HepG2 (cell line): ENCODE results near the gene MRPS11. TPM values are rescaled to one million over a fixed set of nuclear protein-coding genes. Genes with fewer than 3 reads are reported as not detected.
A peak's percentile ranks its signal among the peaks of the same experiment; 100 is the strongest.

ENCODE experiments used
- KDM3A ChIP-seq: IDR thresholded peaks from 2 replicates; pipeline ENCODE4 v1.6.1; 2018; ENCODE audit warnings: low read depth, missing compliant biosample characterization
- KDM6A ChIP-seq: IDR thresholded peaks from 2 replicates; pipeline ENCODE4 v1.6.1; 2016; ENCODE audit warnings: low read depth
- MAFG ChIP-seq: sonication (generic); formaldehyde crosslinking; IDR thresholded peaks from 2 replicates; pipeline ENCODE4 v1.5.1; 2020; ENCODE audit warnings: mild to moderate bottlenecking, missing genetic modification reagents
- MTF1 ChIP-seq: sonication (generic); formaldehyde crosslinking; IDR thresholded peaks from 2 replicates; pipeline ENCODE4 v1.5.0; 2020; ENCODE audit warnings: missing genetic modification reagents
- TRIM24 ChIP-seq: sonication (generic); formaldehyde crosslinking; IDR thresholded peaks from 2 replicates; pipeline ENCODE4 v1.8.0; 2022; ENCODE audit warnings: mild to moderate bottlenecking, missing genetic modification reagents
- ZNF460 ChIP-seq: sonication (generic); formaldehyde crosslinking; IDR thresholded peaks from 2 replicates; pipeline ENCODE4 v1.5.1; 2020; ENCODE audit warnings: missing genetic modification reagents, mild to moderate bottlenecking, borderline replicate concordance
- ZNF709 ChIP-seq: sonication (generic); formaldehyde crosslinking; IDR thresholded peaks from 2 replicates; pipeline ENCODE4 v1.5.0; 2020; ENCODE audit warnings: mild to moderate bottlenecking, missing genetic modification reagents
- ZNF720 ChIP-seq: sonication (generic); formaldehyde crosslinking; IDR thresholded peaks from 2 replicates; pipeline ENCODE4 v1.4.0; 2020; ENCODE audit warnings: missing genetic modification reagents
- polyA plus RNA-seq, 8 experiments: library from polyadenylated mRNA; depleted of rRNA in 3 of 8; stranded (reverse) in 7 of 8; unstranded in 1 of 8; fragments of >200 nt; fragmentation: Illumina TruSeq in 4 of 8; extraction: Trizol in 4 of 8; gene quantifications; 2 replicates each; pipeline versions ENCODE4 v1.2.1 to v1.2.3, GENCODE V29; 2011 to 2016; ENCODE audit warnings: low read depth in 4 of 8, missing spikeins in 1 of 8, mixed read lengths in 1 of 8; ENCODE audit not compliant: insufficient read depth in 1 of 8
- total RNA-seq, 5 experiments: library from RNA; depleted of rRNA; stranded (reverse); fragments of >200 nt; fragmentation: Illumina TruSeq; extraction: Trizol; gene quantifications; 2 replicates each; pipeline ENCODE4 v1.2.3, GENCODE V29; 2016; ENCODE audit warnings: low read depth in 1 of 5
- TF ChIP-seq, protein P1 (sequence below): sonication (generic); formaldehyde crosslinking; IDR thresholded peaks from 2 replicates; pipeline ENCODE4 v1.8.1; 2023; ENCODE audit warnings: missing genetic modification reagents, inconsistent platforms, borderline replicate concordance
- TF ChIP-seq, protein P2 (sequence below): sonication (generic); formaldehyde crosslinking; IDR thresholded peaks from 2 replicates; pipeline ENCODE4 v1.4.0; 2020; ENCODE audit warnings: low read depth, missing genetic modification reagents
- TF ChIP-seq, protein P3 (sequence below): sonication (generic); formaldehyde crosslinking; IDR thresholded peaks from 2 replicates; pipeline ENCODE4 v1.5.1; 2020; ENCODE audit warnings: missing genetic modification reagents, mild to moderate bottlenecking, borderline replicate concordance
- TF ChIP-seq, protein P4 (sequence below): sonication (generic); formaldehyde crosslinking; IDR thresholded peaks from 2 replicates; pipeline ENCODE4 v1.9.0; 2021; ENCODE audit warnings: missing genetic modification reagents, mild to moderate bottlenecking, borderline replicate concordance
- TF ChIP-seq, protein P5 (sequence below): sonication (generic); formaldehyde crosslinking; IDR thresholded peaks from 2 replicates; pipeline ENCODE4 v1.4.0; 2020; ENCODE audit warnings: mild to moderate bottlenecking, low read depth, missing genetic modification reagents
- TF ChIP-seq, protein P6 (sequence below): sonication (generic); formaldehyde crosslinking; IDR thresholded peaks from 2 replicates; pipeline ENCODE4 v1.5.1; 2020; ENCODE audit warnings: missing genetic modification reagents, mild to moderate bottlenecking, borderline replicate concordance
- TF ChIP-seq, protein P7 (sequence below): sonication (generic); formaldehyde crosslinking; IDR thresholded peaks from 2 replicates; pipeline ENCODE4 v1.8.0; 2022; ENCODE audit warnings: mild to moderate bottlenecking, missing genetic modification reagents, moderate library complexity
- TF ChIP-seq, protein P8 (sequence below): sonication (generic); formaldehyde crosslinking; IDR thresholded peaks from 2 replicates; pipeline ENCODE4 v1.8.0; 2022; ENCODE audit warnings: mild to moderate bottlenecking, missing genetic modification reagents, borderline replicate concordance

Gene MRPS11
- total and polyA plus RNA-seq, 2 of the 13 experiments (the other 11 are each of a cell fraction or from before 2014, with no cell fraction given): 50.1 to 72.7 TPM

DNA sequence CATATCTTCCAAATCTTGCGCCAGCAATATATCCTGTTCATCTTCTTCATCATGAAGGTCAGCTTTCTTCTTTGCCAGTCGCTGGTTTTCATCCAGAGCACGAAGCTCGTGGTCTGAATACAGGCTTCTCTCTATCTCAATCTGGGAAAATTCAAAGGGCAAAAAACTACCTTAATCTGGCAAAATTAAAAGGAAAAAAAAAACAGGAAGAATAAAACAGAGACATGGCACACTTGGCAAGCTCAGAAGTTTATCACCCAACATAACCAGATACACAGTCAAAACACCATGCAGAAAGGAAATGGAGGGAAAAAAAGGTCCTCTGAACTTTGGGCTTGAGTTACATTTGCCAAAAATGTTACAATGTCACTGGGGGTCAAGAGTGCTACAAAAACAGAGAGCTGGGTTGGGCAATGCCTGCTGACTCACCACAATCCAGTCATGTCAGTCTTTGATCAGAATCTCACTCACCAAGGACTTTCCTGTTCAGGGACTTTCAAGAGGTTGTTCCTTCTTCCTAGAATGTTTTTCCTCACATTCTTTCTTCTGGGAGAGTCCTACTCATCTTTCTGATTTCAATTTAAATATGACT lies 1.8 kb upstream of the MRPS11 start (continued):
- TF ChIP-seq, protein P1, sequence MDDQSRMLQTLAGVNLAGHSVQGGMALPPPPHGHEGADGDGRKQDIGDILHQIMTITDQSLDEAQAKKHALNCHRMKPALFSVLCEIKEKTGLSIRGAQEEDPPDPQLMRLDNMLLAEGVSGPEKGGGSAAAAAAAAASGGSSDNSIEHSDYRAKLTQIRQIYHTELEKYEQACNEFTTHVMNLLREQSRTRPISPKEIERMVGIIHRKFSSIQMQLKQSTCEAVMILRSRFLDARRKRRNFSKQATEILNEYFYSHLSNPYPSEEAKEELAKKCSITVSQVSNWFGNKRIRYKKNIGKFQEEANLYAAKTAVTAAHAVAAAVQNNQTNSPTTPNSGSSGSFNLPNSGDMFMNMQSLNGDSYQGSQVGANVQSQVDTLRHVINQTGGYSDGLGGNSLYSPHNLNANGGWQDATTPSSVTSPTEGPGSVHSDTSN (CRISPR knock-in tag): no peak
- TF ChIP-seq ZNF460 (CRISPR knock-in tag) (no peak), MAFG (CRISPR knock-in tag) (peak; percentile 69; the same call in 1 of the 2 replicates), ZNF720 (no peak), KDM6A (peak; percentile 62; the same call in 1 of the 2 replicates), ZNF709 (no peak), MTF1 (no peak), TRIM24 (CRISPR knock-in tag) (no peak), KDM3A (CRISPR knock-in tag) (no peak)
- TF ChIP-seq, protein P2, sequence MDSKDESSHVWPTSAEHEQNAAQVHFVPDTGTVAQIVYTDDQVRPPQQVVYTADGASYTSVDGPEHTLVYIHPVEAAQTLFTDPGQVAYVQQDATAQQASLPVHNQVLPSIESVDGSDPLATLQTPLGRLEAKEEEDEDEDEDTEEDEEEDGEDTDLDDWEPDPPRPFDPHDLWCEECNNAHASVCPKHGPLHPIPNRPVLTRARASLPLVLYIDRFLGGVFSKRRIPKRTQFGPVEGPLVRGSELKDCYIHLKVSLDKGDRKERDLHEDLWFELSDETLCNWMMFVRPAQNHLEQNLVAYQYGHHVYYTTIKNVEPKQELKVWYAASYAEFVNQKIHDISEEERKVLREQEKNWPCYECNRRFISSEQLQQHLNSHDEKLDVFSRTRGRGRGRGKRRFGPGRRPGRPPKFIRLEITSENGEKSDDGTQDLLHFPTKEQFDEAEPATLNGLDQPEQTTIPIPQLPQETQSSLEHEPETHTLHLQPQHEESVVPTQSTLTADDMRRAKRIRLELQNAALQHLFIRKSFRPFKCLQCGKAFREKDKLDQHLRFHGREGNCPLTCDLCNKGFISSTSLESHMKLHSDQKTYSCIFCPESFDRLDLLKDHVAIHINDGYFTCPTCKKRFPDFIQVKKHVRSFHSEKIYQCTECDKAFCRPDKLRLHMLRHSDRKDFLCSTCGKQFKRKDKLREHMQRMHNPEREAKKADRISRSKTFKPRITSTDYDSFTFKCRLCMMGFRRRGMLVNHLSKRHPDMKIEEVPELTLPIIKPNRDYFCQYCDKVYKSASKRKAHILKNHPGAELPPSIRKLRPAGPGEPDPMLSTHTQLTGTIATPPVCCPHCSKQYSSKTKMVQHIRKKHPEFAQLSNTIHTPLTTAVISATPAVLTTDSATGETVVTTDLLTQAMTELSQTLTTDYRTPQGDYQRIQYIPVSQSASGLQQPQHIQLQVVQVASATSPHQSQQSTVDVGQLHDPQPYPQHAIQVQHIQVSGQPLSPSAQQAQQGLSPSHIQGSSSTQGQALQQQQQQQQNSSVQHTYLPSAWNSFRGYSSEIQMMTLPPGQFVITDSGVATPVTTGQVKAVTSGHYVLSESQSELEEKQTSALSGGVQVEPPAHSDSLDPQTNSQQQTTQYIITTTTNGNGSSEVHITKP (CRISPR knock-in tag): peak; percentile 95
- TF ChIP-seq, protein P3, sequence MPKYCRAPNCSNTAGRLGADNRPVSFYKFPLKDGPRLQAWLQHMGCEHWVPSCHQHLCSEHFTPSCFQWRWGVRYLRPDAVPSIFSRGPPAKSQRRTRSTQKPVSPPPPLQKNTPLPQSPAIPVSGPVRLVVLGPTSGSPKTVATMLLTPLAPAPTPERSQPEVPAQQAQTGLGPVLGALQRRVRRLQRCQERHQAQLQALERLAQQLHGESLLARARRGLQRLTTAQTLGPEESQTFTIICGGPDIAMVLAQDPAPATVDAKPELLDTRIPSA (CRISPR knock-in tag): no peak
- TF ChIP-seq, protein P4, sequence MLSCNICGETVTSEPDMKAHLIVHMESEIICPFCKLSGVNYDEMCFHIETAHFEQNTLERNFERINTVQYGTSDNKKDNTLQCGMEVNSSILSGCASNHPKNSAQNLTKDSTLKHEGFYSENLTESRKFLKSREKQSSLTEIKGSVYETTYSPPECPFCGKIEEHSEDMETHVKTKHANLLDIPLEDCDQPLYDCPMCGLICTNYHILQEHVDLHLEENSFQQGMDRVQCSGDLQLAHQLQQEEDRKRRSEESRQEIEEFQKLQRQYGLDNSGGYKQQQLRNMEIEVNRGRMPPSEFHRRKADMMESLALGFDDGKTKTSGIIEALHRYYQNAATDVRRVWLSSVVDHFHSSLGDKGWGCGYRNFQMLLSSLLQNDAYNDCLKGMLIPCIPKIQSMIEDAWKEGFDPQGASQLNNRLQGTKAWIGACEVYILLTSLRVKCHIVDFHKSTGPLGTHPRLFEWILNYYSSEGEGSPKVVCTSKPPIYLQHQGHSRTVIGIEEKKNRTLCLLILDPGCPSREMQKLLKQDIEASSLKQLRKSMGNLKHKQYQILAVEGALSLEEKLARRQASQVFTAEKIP (CRISPR knock-in tag): no peak
- TF ChIP-seq, protein P5, sequence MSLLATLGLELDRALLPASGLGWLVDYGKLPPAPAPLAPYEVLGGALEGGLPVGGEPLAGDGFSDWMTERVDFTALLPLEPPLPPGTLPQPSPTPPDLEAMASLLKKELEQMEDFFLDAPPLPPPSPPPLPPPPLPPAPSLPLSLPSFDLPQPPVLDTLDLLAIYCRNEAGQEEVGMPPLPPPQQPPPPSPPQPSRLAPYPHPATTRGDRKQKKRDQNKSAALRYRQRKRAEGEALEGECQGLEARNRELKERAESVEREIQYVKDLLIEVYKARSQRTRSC (CRISPR knock-in tag): no peak
- TF ChIP-seq, protein P6, sequence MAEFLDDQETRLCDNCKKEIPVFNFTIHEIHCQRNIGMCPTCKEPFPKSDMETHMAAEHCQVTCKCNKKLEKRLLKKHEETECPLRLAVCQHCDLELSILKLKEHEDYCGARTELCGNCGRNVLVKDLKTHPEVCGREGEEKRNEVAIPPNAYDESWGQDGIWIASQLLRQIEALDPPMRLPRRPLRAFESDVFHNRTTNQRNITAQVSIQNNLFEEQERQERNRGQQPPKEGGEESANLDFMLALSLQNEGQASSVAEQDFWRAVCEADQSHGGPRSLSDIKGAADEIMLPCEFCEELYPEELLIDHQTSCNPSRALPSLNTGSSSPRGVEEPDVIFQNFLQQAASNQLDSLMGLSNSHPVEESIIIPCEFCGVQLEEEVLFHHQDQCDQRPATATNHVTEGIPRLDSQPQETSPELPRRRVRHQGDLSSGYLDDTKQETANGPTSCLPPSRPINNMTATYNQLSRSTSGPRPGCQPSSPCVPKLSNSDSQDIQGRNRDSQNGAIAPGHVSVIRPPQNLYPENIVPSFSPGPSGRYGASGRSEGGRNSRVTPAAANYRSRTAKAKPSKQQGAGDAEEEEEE (CRISPR knock-in tag): no peak
- TF ChIP-seq, protein P7, sequence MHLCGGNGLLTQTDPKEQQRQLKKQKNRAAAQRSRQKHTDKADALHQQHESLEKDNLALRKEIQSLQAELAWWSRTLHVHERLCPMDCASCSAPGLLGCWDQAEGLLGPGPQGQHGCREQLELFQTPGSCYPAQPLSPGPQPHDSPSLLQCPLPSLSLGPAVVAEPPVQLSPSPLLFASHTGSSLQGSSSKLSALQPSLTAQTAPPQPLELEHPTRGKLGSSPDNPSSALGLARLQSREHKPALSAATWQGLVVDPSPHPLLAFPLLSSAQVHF (CRISPR knock-in tag): no peak
- TF ChIP-seq, protein P8, sequence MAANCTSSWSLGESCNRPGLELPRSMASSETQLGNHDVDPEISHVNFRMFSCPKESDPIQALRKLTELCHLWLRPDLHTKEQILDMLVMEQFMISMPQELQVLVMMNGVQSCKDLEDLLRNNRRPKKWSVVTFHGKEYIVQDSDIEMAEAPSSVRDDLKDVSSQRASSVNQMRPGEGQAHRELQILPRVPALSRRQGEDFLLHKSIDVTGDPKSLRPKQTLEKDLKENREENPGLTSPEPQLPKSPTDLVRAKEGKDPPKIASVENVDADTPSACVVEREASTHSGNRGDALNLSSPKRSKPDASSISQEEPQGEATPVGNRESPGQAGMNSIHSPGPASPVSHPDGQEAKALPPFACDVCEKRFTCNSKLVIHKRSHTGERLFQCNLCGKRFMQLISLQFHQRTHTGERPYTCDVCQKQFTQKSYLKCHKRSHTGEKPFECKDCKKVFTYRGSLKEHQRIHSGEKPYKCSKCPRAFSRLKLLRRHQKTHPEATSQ: peak; percentile 35; the same call in 1 of the 2 replicates
